ENCODE results near the gene WDR20.

The WDR20 gene

DNA sequence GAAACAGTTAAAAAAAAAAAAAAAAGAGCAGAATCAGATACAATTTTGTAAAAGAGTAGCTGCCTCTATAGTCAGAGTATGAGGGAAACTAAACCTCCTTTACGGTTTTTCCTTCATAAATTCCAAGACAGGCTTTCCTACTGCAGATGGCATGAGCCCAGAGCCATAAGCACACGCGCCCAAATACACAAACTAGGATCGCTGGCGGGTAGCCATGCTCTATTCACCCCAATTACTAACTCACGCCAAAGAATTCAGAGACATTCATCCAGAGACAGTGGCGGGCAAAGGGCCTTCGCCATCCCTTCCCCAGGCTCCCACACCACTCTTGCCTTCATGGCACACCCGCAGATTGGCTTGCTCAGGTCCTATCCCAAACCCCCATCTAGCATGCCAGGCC lies 117.0 kb downstream of the WDR20 start:
- no peak for TF ChIP-seq CTCF (IDR thresholded peaks at IDR 0.05; ENCODE audit: low read depth, low read length, missing control alignments)
- no peak for DNase-seq (ENCODE audit: extremely low read depth, low read depth)

GRCh38 chr14:102258136-102258535 lies 118.4 kb downstream of the WDR20 start:
- no peak for DNase-seq (ENCODE audit: extremely low read depth, low read depth)
- no peak overlapping the region for H3K4me3 ChIP-seq (replicated peaks; ENCODE audit: low read depth, low read length)
- TF ChIP-seq CTCF (IDR thresholded peaks at IDR 0.05; ENCODE audit: low read depth, low read length, missing control alignments), result no peak

More for the DNA sequence above, 117.0 kb downstream of the WDR20 start:
- no peak overlapping the region for H3K4me3 ChIP-seq (replicated peaks; ENCODE audit: low read depth, low read length)
